K562 (cell line): Measurements from ENCODE around the gene CTPS1. TPM values are rescaled to one million over a fixed set of nuclear protein-coding genes. Genes with fewer than 3 reads are reported as not detected.
A peak's percentile ranks its signal among the peaks of the same experiment; 100 is the strongest.

ENCODE experiments used
- BRCA1 ChIP-seq, 2 experiments: fragments of 450-650 bp in 1 of 2; sonication (generic) in 1 of 2; formaldehyde crosslinking in 1 of 2; IDR thresholded peaks; 2 replicates each; pipeline versions ENCODE4 v1.5.0 to v1.6.1; 2017 to 2020; ENCODE audit warnings: mild to moderate bottlenecking in 1 of 2, missing genetic modification reagents in 1 of 2
- CBX2 ChIP-seq: fragments of 200-600 bp; sonication (generic); IDR thresholded peaks from one replicate; pipeline ENCODE4 v1.6.1; 2012; ENCODE audit warnings: mild to moderate bottlenecking, low read length, inconsistent platforms; ENCODE audit not compliant: insufficient read depth, poor library complexity, severe bottlenecking
- DIDO1 ChIP-seq: fragments of 450-650 bp; IDR thresholded peaks from 2 replicates; pipeline ENCODE4 v1.6.1; 2016; ENCODE audit warnings: low read depth, missing biosample characterization, missing genetic modification characterization
- GABPA ChIP-seq: fragments of 200-800 bp; sonication (Bioruptor generic); conservative IDR thresholded peaks from 2 replicates; pipeline ENCODE4 v1.6.1; 2016; ENCODE audit warnings: low read depth, missing genetic modification characterization, missing compliant biosample characterization
- HSF4 ChIP-seq: fragments of 250-450 bp; sonication (Bioruptor Pico); IDR thresholded peaks from 2 replicates; pipeline ENCODE4 v2.1.2; 2022; ENCODE audit warnings: mild to moderate bottlenecking, moderate library complexity, borderline replicate concordance
- ID3 ChIP-seq, 2 experiments: fragments of 250-450 bp in 1 of 2; fragments of 450-650 bp in 1 of 2; sonication (Bioruptor Pico) in 1 of 2; IDR thresholded peaks; 2 replicates each; pipeline versions ENCODE4 v1.6.1 to v1.8.0; 2016 to 2021; ENCODE audit warnings: mild to moderate bottlenecking in 2 of 2, moderate library complexity in 2 of 2, missing compliant biosample characterization in 1 of 2, missing genetic modification characterization in 1 of 2
- KAT7 ChIP-seq: sonication (generic); formaldehyde crosslinking; IDR thresholded peaks from 2 replicates; pipeline ENCODE4 v1.8.0; 2022; ENCODE audit warnings: missing genetic modification reagents, mild to moderate bottlenecking, borderline replicate concordance
- LEF1 ChIP-seq: fragments of 450-650 bp; IDR thresholded peaks from 2 replicates; pipeline ENCODE4 v1.6.1; 2016; ENCODE audit warnings: mild to moderate bottlenecking
- MIER1 ChIP-seq: fragments of 450-650 bp; IDR thresholded peaks from 2 replicates; pipeline ENCODE4 v1.6.1; 2016; ENCODE audit warnings: antibody characterized with exemption, mild to moderate bottlenecking, low read depth
- NCOA6 ChIP-seq: fragments of 450-650 bp; IDR thresholded peaks from 2 replicates; pipeline ENCODE4 v1.6.1; 2017; ENCODE audit warnings: mild to moderate bottlenecking
- POLR2AphosphoS5 ChIP-seq: IDR thresholded peaks from 2 replicates; pipeline ENCODE4 v1.6.1; 2011; ENCODE audit warnings: mild to moderate bottlenecking, low read depth, low read length, moderate library complexity; ENCODE audit not compliant: control insufficient read depth, insufficient read depth
- SIN3A ChIP-seq, 2 experiments: fragments of 150-350 bp in 1 of 2; IDR thresholded peaks; 2 replicates each; pipeline ENCODE4 v1.6.1; 2011 to 2016; ENCODE audit warnings: borderline replicate concordance in 2 of 2, low read depth in 2 of 2, low read length in 2 of 2, mild to moderate bottlenecking in 2 of 2, moderate library complexity in 2 of 2; ENCODE audit not compliant: control insufficient read depth in 1 of 2
- ZBTB43 ChIP-seq: sonication (generic); formaldehyde crosslinking; IDR thresholded peaks from 2 replicates; pipeline ENCODE4 v1.8.0; 2023; ENCODE audit warnings: mild to moderate bottlenecking, missing genetic modification reagents
- ZC3H11A ChIP-seq: IDR thresholded peaks from 2 replicates; pipeline ENCODE4 v1.6.1; 2012; ENCODE audit warnings: low read depth, low read length, improper control_type of control experiment
- ZMIZ1 ChIP-seq, 2 experiments: fragments of 150-350 bp in 1 of 2; IDR thresholded peaks; 2 replicates each; pipeline ENCODE4 v1.6.1; 2012 to 2016; ENCODE audit warnings: low read depth in 2 of 2, low read length in 2 of 2, mild to moderate bottlenecking in 1 of 2, moderate library complexity in 1 of 2
- ZNF146 ChIP-seq: IDR thresholded peaks from one replicate; pipeline ENCODE4 v1.6.1; 2018; ENCODE audit warnings: missing compliant biosample characterization; ENCODE audit not compliant: unreplicated experiment
- ZNF165 ChIP-seq: fragments of 250-450 bp; sonication (Bioruptor Pico); IDR thresholded peaks from 2 replicates; pipeline ENCODE4 v1.4.0; 2020; ENCODE audit warnings: borderline replicate concordance
- ZNF79 ChIP-seq: fragments of 250-450 bp; sonication (Bioruptor Pico); IDR thresholded peaks from 2 replicates; pipeline ENCODE4 v1.4.0; 2020; ENCODE audit warnings: low read depth, mild to moderate bottlenecking, moderate library complexity
- polyA plus RNA-seq, 8 experiments: library from polyadenylated mRNA; depleted of rRNA in 4 of 8; stranded (reverse) in 5 of 8; unstranded in 3 of 8; fragments of >200 nt; fragmentation: Nextera tagmentation in 2 of 8; fragmentation: Illumina TruSeq in 1 of 8; extraction: Ambion mirVana in 2 of 8; extraction: Trizol in 1 of 8; gene quantifications; 2 replicates each; pipeline versions ENCODE4 v1.2.1 to v1.2.3, GENCODE V29; 2011 to 2014; ENCODE audit warnings: inconsistent platforms in 1 of 8, missing spikeins in 1 of 8
- total RNA-seq, 7 experiments: library from RNA; depleted of rRNA in 6 of 7; stranded (reverse); fragments of >200 nt in 6 of 7; fragmentation: Illumina TruSeq in 2 of 7; extraction: Trizol in 2 of 7; gene quantifications; 2 replicates each; pipeline versions ENCODE4 v1.2.1 to v1.2.3, GENCODE V29; 2011 to 2021; ENCODE audit warnings: low replicate concordance in 1 of 7

The CTPS1 gene
- total and polyA plus RNA-seq, 9 of the 15 experiments (the other 6 are each of a cell fraction or from before 2014, with no cell fraction given), result 44.4 to 164 (median 87.7) TPM

GRCh38 chr1:40974945-40975344 lies 4.6 kb upstream of the CTPS1 start (continued):
- peak in 1 of 2 experiments; percentile 78; a peak in 2 of 4 replicates for TF ChIP-seq ZMIZ1 (IDR thresholded peaks at IDR 0.05; ENCODE audit: low read depth in 2 of 2, low read length in 2 of 2)
- no peak for TF ChIP-seq CBX2
- peak; percentile 65 for TF ChIP-seq GABPA (tag)
- 0 out of 2 replicates have a peak, but pooled peaks have one; percentile 28 for TF ChIP-seq ZNF79
- no peak for TF ChIP-seq ZNF146
- TF ChIP-seq ID3 (CRISPR knock-in tag; IDR thresholded peaks at IDR 0.05), result no peak
- TF ChIP-seq ID3 (tag; IDR thresholded peaks at IDR 0.05), result peak; percentile 70
- no peak for TF ChIP-seq SIN3A (IDR thresholded peaks at IDR 0.05; ENCODE audit: borderline replicate concordance in 2 of 2, control insufficient read depth in 1 of 2, low read depth in 2 of 2, low read length in 2 of 2)
- no peak for TF ChIP-seq KAT7 (CRISPR knock-in tag)
- TF ChIP-seq NCOA6, result no peak
- peak; percentile 94 for TF ChIP-seq LEF1
- TF ChIP-seq BRCA1 (IDR thresholded peaks at IDR 0.05), result no peak
- no peak for TF ChIP-seq BRCA1 (CRISPR knock-in tag; IDR thresholded peaks at IDR 0.05)
- TF ChIP-seq POLR2AphosphoS5, result peak; percentile 62; the same call in 1 of the 2 replicates
- TF ChIP-seq ZC3H11A, result no peak
- no peak for TF ChIP-seq DIDO1 (tag)
- TF ChIP-seq ZNF165 (CRISPR knock-in tag), result no peak
- TF ChIP-seq ZBTB43 (CRISPR knock-in tag), result 0 out of 2 replicates have a peak, but pooled peaks have one; percentile 24
- TF ChIP-seq MIER1, result no peak
- TF ChIP-seq HSF4 (CRISPR knock-in tag), result no peak
